ENCODE results near the gene UBE2K.
"Not testable (repeated sequence)": the region's sequence is repeated elsewhere in the genome, so short reads cannot be mapped to it uniquely, and the experiment has no call there.

Gene UBE2K

DNA sequence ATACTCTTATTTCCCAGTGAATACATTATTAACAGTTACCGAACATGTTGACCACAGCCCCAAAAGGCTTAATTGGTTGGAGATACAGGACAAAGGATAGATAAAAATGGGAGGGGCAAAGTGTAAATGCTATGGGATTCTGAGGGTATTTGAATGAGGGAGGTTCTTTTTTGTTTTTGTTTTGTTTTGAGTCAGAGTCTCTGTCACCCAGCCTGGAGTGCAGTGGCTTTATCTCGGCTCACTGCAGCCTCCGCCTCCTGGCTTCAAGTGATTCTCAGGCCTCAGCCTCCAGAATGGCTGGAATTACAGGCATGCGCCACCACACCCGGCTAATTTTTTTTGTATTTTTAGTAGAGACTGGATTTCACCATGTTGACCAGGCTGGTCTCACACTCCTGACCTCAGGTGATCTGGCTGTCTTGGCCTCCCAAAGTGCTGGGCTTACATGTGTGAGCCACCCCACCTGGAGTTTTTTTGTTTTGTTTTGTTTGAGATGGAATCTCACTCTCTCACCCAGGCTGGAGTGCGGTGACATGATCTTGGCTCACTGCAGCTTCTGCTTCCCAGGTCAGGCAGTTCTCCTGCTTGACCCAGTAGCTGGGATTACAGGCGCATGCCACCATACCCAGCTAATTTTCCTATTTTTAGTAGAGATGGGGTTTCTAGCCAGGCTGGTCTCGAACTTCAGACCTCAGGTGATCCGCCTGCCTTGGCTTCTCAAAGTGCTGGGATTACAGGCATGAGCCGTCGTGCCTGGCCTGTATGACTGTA is 9.0 kb downstream of the UBE2K start:
- H3K27me3 Mint-ChIP-seq (ENCODE audit: low read depth), result no peaks in the 10 kb centered on the region
- H3K27ac Mint-ChIP-seq, result peak overlapping the region; percentile 65

GRCh38 chr4:39710098-39710896 is 12.4 kb downstream of the UBE2K start:
- Mint-ChIP-seq H3K27ac (no peak overlapping the region), H3K9me3 (no peaks in the 10 kb centered on the region), H3K36me3 (ENCODE audit: low read depth) (peaks cover 1% of the 10 kb centered on the region), H3K27me3 (ENCODE audit: low read depth) (no peaks in the 10 kb centered on the region), H3K4me3 (no peak overlapping the region), H3K4me1 (ENCODE audit: low read depth) (peaks cover 28% of the 10 kb centered on the region)

More for the DNA sequence above, 9.0 kb downstream of the UBE2K start:
- Mint-ChIP-seq H3K9me3 (no peaks in the 10 kb centered on the region), H3K4me3 (no peak overlapping the region), H3K36me3 (ENCODE audit: low read depth) (peaks cover 3% of the 10 kb centered on the region), H3K4me1 (ENCODE audit: low read depth) (peaks cover 20% of the 10 kb centered on the region)

DNA sequence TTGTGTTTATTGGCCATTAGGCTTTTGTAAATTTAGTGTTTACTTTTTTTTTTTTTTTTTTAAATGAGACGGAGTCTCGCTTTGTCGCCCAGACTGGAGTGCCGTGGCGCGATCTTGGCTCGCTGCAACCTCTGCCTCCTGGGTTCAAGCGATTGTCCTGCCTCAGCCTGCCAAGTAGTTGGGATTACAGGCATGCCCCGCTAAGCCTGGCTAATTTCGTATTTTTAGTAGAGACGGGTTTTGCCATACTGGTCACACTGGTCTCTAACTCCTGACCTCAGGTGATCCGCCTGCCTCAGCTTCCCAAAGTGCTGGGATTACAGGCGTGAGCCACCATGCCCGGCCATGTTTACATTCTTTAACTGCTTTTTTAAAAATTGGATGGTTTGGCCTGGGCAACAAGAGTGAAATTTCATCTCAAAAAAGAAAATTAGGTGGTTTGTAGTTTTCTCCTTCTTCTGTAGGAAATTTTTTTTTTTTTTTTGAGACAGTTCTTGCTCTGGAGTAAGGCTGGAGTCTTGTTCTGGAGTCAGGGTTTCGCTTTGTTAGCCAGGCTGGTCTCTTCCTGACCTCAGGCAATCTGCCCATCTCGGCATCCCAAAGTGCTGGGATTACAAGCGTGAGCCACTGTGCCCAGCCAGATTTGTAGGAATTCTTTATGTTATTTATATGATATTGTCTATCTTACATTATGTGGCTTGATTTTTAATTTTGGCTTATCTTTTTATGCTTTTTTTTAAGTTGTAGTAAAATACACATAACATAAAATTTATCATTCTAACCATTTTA is 15.1 kb downstream of the UBE2K start:
- H3K4me3 Mint-ChIP-seq, result no peak overlapping the region
- peaks cover 32% of the 10 kb centered on the region for H3K4me1 Mint-ChIP-seq (ENCODE audit: low read depth)
- peaks cover 8% of the 10 kb centered on the region for H3K36me3 Mint-ChIP-seq (ENCODE audit: low read depth)
- peak overlapping the region; percentile 29 for H3K27ac Mint-ChIP-seq
- H3K27me3 Mint-ChIP-seq (ENCODE audit: low read depth), result no peaks in the 10 kb centered on the region
- H3K9me3 Mint-ChIP-seq, result no peaks in the 10 kb centered on the region

DNA sequence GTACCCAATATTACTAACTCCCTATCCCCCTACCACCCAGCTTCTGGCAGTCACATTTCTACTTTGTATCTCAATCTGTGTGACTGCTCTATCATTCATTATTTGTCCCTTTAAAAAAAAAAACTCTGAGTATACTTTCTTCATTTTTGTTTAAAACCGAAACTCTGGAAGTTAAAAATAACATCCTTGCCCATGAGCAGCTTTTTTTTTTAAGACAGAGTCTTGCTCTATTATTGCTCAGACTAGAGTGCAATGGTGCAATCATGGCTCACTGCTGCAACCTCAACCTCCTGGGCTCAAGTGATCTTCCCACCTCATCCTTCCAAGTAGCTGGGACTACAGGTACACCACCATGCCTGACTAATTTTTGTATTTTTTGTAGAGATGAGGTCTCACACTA is 15.8 kb downstream of the UBE2K start:
- Mint-ChIP-seq H3K27ac (peak overlapping the region; percentile 29), H3K27me3 (ENCODE audit: low read depth) (no peaks in the 10 kb centered on the region), H3K9me3 (no peaks in the 10 kb centered on the region), H3K36me3 (ENCODE audit: low read depth) (peaks cover 10% of the 10 kb centered on the region), H3K4me1 (ENCODE audit: low read depth) (peaks cover 29% of the 10 kb centered on the region), H3K4me3 (no peak overlapping the region)

DNA sequence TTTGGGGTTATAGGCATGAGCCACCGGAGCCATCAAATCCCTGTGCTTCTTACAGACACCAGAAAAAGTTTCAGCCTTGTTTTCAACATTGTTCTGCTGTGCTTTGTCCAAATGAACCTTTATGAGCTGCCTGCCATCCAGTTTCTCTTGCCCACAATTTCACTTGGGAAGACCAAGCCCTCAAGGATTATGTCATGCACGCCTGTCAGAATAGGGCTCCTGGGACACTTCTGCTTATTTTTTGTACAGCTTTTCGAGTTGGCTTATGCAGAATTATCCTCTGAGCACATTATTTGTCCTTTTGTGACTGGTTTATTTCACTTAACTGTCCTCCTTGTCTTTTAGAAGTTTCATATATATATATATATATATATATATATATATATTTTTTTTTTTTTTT is 16.2 kb downstream of the UBE2K start:
- Mint-ChIP-seq H3K36me3 (ENCODE audit: low read depth) (peaks cover 12% of the 10 kb centered on the region), H3K27ac (no peak overlapping the region), H3K4me3 (no peak overlapping the region), H3K27me3 (ENCODE audit: low read depth) (no peaks in the 10 kb centered on the region), H3K4me1 (ENCODE audit: low read depth) (peaks cover 32% of the 10 kb centered on the region), H3K9me3 (no peaks in the 10 kb centered on the region)

DNA sequence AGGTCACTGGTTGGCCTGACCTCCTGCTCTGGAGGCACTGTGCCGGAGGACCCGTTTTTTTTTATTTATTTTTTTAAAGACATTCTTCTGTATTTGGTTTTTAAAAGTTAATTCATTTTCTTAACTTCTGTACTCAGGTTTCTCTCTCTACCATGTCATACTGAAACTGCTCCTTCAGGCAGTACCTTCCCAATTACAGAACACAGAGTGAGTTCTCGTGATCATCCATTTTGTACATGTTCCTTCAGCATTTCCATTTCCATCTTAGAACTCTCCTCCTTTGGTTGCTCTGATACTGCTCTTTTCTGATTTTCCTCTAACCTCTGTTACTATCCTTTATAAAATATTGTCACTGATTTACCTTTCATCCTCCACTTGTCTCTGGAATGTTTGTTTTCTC is 17.9 kb downstream of the UBE2K start:
- Mint-ChIP-seq H3K4me1 (ENCODE audit: low read depth) (peaks cover 40% of the 10 kb centered on the region), H3K36me3 (ENCODE audit: low read depth) (peaks cover 12% of the 10 kb centered on the region), H3K27ac (no peak overlapping the region), H3K27me3 (ENCODE audit: low read depth) (no peaks in the 10 kb centered on the region), H3K4me3 (no peak overlapping the region), H3K9me3 (no peaks in the 10 kb centered on the region)

DNA sequence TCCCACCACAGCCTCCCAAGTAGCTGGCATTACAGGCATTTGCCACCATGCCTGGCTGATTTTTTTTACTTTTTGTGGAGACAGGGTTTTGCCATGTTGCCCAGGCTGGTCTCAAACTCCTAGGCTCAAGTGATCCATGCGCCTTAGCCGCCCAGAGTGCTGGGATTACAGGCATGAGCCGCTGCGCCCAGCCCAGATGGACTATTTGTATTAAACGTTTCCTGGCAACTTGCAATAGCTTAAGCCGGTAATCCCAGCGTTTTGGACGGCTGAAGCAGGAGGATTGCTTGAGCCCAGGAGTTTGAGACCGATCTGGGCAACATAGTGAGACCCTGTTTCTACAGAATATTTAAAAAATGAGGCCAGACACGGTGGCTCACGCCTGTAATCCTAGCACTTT is 18.4 kb downstream of the UBE2K start:
- no peak overlapping the region for H3K4me3 Mint-ChIP-seq
- H3K36me3 Mint-ChIP-seq (ENCODE audit: low read depth), result peaks cover 12% of the 10 kb centered on the region
- no peaks in the 10 kb centered on the region for H3K9me3 Mint-ChIP-seq
- no peak overlapping the region for H3K27ac Mint-ChIP-seq
- no peaks in the 10 kb centered on the region for H3K27me3 Mint-ChIP-seq (ENCODE audit: low read depth)
- H3K4me1 Mint-ChIP-seq (ENCODE audit: low read depth), result peaks cover 42% of the 10 kb centered on the region

GRCh38 chr4:39717743-39718142 is 19.8 kb downstream of the UBE2K start:
- H3K4me1 Mint-ChIP-seq (ENCODE audit: low read depth), result peaks cover 42% of the 10 kb centered on the region
- not testable (repeated sequence) for H3K27me3 Mint-ChIP-seq (ENCODE audit: low read depth); H3K9me3 Mint-ChIP-seq

DNA sequence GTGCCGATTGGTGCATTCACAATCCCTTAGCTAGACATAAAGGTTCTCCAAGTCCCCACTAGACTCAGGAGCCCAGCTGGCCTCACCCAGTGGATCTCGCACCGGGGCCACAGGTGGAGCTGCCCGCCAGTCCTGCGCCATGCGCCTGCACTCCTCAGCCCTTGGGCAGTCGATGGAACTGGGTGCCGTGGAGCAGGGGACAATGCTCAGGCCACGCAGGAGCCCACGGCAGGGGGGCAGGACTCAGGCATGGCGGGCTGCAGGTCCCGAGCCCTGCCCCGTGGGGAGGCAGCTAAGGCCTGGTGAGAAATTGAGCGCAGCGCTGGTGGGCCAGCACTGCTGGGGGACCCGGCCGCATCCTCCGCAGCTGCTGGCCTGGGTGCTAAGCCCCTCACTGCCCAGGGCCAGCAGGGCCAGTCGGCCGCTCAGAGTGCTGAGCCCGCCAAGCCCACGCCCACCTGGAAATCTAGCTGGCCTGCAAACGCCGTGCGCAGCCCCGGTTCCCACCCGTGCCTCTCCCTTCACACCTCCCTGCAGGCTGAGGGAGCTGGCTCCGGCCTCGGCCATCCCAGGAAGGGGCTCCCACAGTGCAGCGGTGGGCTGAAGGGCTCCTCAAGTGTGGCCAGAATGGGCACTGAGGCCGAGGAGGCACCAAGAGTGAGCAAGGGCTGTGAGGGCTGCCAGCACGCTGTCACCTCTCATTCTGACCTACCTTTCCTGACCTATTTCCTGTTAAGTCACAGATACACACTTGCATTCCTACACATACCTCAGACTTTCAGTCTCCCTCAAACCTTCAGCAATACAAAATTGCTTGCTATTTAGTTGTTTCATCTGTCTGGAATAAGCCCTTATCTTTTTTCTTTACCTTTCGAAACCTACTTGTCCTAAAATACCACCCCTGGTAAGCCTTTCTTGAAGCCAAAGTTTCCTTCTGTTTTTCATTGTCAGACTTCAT is 20.7 kb downstream of the UBE2K start:
- Mint-ChIP-seq H3K36me3 (ENCODE audit: low read depth) (peaks cover 12% of the 10 kb centered on the region), H3K27ac (peak overlapping the region; percentile 10)

More at GRCh38 chr4:39717743-39718142, 19.8 kb downstream of the UBE2K start:
- Mint-ChIP-seq H3K36me3 (ENCODE audit: low read depth) (peaks cover 12% of the 10 kb centered on the region), H3K4me3 (peak overlapping the region; percentile 23)
- not testable (repeated sequence) for H3K27ac Mint-ChIP-seq

DNA sequence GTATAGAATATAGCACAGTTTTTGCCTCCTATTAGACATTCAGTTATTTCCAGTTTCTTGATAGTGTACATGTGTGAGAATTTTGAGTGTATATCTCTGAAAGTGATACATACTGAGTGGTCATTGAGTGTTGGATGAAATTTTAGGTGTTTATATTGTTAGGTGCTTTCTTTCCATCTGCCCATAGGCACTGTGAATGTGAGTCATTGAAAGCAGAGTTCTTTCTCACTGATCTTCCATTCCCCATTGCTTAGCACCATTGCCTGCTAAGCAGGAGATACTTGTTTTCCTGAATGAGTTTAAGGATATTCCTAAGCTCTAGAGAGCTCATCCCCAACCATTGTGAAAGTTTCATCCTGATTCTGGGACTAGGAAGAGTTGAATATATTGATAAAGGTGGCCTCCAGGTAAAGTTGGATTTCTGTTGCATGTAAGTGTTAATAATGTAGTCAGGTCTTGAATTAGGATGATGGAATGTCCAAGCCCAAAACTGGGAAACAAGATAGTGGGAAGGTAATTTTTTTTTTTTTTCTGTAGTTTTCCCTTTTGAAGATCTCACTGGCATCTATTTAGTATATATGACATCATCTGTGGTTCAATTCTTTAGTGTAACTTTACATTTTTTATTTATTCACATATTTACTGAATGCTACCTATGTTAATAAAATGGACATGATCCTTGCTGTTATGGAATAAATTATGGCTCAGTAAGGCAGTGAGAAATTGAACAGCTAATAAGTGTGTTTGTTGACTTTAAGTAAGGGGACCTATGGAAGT is 22.1 kb downstream of the UBE2K start:
- Mint-ChIP-seq H3K36me3 (ENCODE audit: low read depth) (peaks cover 12% of the 10 kb centered on the region), H3K27ac (no peak overlapping the region), H3K4me3 (no peak overlapping the region), H3K27me3 (ENCODE audit: low read depth) (no peaks in the 10 kb centered on the region), H3K4me1 (ENCODE audit: low read depth) (peaks cover 35% of the 10 kb centered on the region), H3K9me3 (no peaks in the 10 kb centered on the region)

More for the DNA sequence above, 20.7 kb downstream of the UBE2K start:
- H3K4me3 Mint-ChIP-seq, result peak overlapping the region; percentile 6
- no peaks in the 10 kb centered on the region for H3K9me3 Mint-ChIP-seq
- peaks cover 39% of the 10 kb centered on the region for H3K4me1 Mint-ChIP-seq (ENCODE audit: low read depth)
- H3K27me3 Mint-ChIP-seq (ENCODE audit: low read depth), result no peaks in the 10 kb centered on the region

GRCh38 chr4:39721273-39721672 is 23.3 kb downstream of the UBE2K start:
- not testable (repeated sequence) for H3K36me3 Mint-ChIP-seq (ENCODE audit: low read depth); H3K9me3 Mint-ChIP-seq; H3K27me3 Mint-ChIP-seq (ENCODE audit: low read depth); H3K4me3 Mint-ChIP-seq; H3K27ac Mint-ChIP-seq
- peaks cover 30% of the 10 kb centered on the region for H3K4me1 Mint-ChIP-seq (ENCODE audit: low read depth)

DNA sequence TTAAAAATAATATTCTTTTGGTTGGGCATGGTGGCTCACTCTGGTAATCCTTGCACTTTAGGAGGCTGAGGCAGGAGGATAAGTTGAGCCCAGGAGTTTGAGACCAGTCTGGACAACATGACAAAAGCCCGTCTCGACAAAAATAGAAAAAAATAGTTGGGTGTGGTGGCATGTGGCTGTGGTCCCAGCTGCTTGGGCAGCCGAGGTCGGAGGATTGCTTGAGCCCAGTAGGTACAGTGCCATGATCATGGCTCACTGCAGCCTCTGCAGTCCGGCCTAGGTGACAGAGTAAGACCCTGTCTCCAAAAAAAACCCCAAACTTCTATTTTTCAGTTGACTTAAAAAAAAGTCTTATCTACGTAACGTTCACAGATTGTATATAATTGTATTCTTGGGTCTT is 23.9 kb downstream of the UBE2K start:
- Mint-ChIP-seq H3K9me3 (no peaks in the 10 kb centered on the region), H3K36me3 (ENCODE audit: low read depth) (peaks cover 10% of the 10 kb centered on the region), H3K27ac (no peak overlapping the region), H3K4me3 (no peak overlapping the region), H3K4me1 (ENCODE audit: low read depth) (peaks cover 30% of the 10 kb centered on the region), H3K27me3 (ENCODE audit: low read depth) (no peaks in the 10 kb centered on the region)

DNA sequence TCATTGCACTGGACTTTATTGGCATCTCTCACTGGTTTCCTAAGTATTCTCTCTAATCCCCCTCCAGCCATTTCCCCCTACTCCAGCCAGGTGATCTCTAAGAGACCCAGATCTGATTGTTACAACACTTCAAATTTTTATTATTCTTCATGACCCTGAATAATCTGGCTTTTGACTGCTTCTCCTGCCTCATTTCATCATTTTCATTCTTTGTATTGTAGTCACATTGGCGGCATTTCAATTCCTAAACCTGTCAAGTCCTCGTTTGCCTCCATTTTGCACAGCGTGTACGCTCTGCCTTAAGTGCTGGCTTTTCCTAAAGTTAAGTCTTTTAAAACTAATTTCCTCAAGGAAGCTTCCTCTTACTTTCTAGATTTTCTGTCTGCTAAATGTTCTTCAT is 31.6 kb downstream of the UBE2K start:
- H3K36me3 Mint-ChIP-seq (ENCODE audit: low read depth), result peaks cover 2% of the 10 kb centered on the region
- H3K27me3 Mint-ChIP-seq (ENCODE audit: low read depth), result no peaks in the 10 kb centered on the region
- peak overlapping the region; percentile 1 for H3K27ac Mint-ChIP-seq
- no peak overlapping the region for H3K4me3 Mint-ChIP-seq
- H3K4me1 Mint-ChIP-seq (ENCODE audit: low read depth), result peaks cover 16% of the 10 kb centered on the region
- H3K9me3 Mint-ChIP-seq, result no peaks in the 10 kb centered on the region

Measured in T-helper 1 cell treated with Interleukin-12 subunit alpha and Interleukin-12 subunit beta and Interleukin-4 antibody, amounts not matched to agents 30 μg/mL and 1 μg/mL, for 36 hours (primary cell).